Heart left ventricle (tissue), 13 donors: Measurements from ENCODE around the gene PXK.

Experiments
- POLR2A ChIP-seq, 2 donors: fragments of 450-650 bp; IDR thresholded peaks; one replicate each; pipeline ENCODE4 v1.6.1; 2017; ENCODE audit warnings: antibody characterized with exemption in 2 of 2, mild to moderate bottlenecking in 2 of 2, moderate library complexity in 2 of 2
- TF ChIP-seq, protein P1 (sequence below), 12 donors: fragments of 200-600 bp; sonication (generic) in 4 of 12; IDR thresholded peaks; one replicate each; pipeline versions ENCODE4 v1.5.0 to v1.8.0; 2018 to 2022; ENCODE audit warnings: antibody characterized with exemption in 12 of 12, mild to moderate bottlenecking in 5 of 12
- donor health status: ischemic (EF 13 %, LVEDD 7.1; RV severe dilation, severe dysfunction).
- donor health status: DM: no; HTN: yes; CAD: no.
- donor health status: DM: no; HTN: no; CAD: no.
- donor health status: ischemic (EF 25% LVEDD 6.9; RV normal size, moderate dysfunction).
- donor health status: ischemic (EF 25% LVEDD 5.7; RV mildly dilated, moderate dysfunction).
- donor health status: ischemic (EF 35%, LVEDD 5.7; RV mildly dilated, moderate dysfunction).
- donor health status: nonischemic (EF 11% LVEDD 7.7; RV severe dilation, severe dysfunction).
- donor health status: DM: yes; HTN: yes; CAD: no.
- donor health status: PGD.
- donor health status: ischemic (EF 29% LVEDD 5.4; RV normal size, mild dysfunction).
- donor health status: nonischemic (EF 23%, LVEDD 6.1; RV moderate dilation, normal function).

DNA sequence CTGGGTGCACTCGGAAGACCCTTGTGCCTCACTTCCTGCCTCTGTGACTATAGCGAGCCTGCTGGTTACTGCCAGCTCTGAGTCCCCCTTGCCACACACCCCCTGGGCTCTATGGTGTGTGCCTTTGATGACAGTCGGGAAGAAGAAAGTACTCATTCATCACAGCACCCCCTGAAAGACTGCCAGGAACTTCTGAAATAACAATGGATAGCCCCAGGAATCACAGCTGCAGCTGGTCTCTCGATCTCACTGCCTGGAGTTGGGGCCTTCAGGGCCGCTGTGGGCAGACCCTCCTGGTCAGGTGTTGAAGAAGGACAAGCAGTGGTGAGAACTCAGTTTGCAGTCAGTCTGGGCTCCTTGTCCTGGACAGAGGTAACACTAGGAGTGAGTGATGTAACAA lies 36.4 kb upstream of the PXK start:
- TF ChIP-seq, protein P1, sequence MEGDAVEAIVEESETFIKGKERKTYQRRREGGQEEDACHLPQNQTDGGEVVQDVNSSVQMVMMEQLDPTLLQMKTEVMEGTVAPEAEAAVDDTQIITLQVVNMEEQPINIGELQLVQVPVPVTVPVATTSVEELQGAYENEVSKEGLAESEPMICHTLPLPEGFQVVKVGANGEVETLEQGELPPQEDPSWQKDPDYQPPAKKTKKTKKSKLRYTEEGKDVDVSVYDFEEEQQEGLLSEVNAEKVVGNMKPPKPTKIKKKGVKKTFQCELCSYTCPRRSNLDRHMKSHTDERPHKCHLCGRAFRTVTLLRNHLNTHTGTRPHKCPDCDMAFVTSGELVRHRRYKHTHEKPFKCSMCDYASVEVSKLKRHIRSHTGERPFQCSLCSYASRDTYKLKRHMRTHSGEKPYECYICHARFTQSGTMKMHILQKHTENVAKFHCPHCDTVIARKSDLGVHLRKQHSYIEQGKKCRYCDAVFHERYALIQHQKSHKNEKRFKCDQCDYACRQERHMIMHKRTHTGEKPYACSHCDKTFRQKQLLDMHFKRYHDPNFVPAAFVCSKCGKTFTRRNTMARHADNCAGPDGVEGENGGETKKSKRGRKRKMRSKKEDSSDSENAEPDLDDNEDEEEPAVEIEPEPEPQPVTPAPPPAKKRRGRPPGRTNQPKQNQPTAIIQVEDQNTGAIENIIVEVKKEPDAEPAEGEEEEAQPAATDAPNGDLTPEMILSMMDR (IDR thresholded peaks at IDR 0.05): no peak
- TF ChIP-seq POLR2A (IDR thresholded peaks at IDR 0.05): no peak
